GM12865 (cell line): ENCODE results near the gene CBLL1.

ENCODE experiments used
- DNase-seq: peaks from one replicate; pipeline ENCODE4 v3.0.0; 2010; ENCODE audit warnings: low read depth
- H3K4me3 ChIP-seq: 2 replicates; pipeline ENCODE4 v1.5.1; 2011; ENCODE audit warnings: mild to moderate bottlenecking, low read depth, low read length, control low read depth
- CTCF ChIP-seq: IDR thresholded peaks from 2 replicates; pipeline ENCODE4 v1.5.1; 2011; ENCODE audit warnings: low read length, control low read depth, low read depth, inconsistent platforms; ENCODE audit not compliant: insufficient read depth; ENCODE audit errors: missing control alignments

Gene CBLL1

GRCh38 chr7:107809179-107809578, 65.2 kb downstream of the CBLL1 start:
- TF ChIP-seq CTCF = no peak
- no peak overlapping the region for H3K4me3 ChIP-seq
- DNase-seq = no peak

GRCh38 chr7:107810626-107811025, 66.7 kb downstream of the CBLL1 start:
- H3K4me3 ChIP-seq = no peak overlapping the region
- DNase-seq = no peak
- no peak for TF ChIP-seq CTCF
